Activated CD4-positive, alpha-beta T cell treated with anti-CD3 and anti-CD28 coated beads for 36 hours (primary cell): Measurements from ENCODE around the gene RANGRF. TPM values are rescaled to one million over a fixed set of nuclear protein-coding genes. Genes with fewer than 3 reads are reported as not detected.
A peak's percentile ranks its signal among the peaks of the same experiment; 100 is the strongest.
"Not testable (repeated sequence)": the region's sequence is repeated elsewhere in the genome, so short reads cannot be mapped to it uniquely, and the experiment has no call there.

ENCODE experiments used
- ATAC-seq: fragments of 200-7000 bp; cut with Tn5 transposase; one replicate; pipeline ENCODE4 v1.10.0; 2021; ENCODE audit warnings: mild to moderate bottlenecking, moderate library complexity
- CTCF ChIA-PET: fragments of 350-600 bp; sonication (Branson Sonifier 250); formaldehyde crosslinking; loops from one replicate; lab custom pipeline; 2021; ENCODE audit warnings: antibody characterized with exemption; lab: Charles Lee
- POLR2A ChIA-PET: fragments of 350-600 bp; sonication (Branson Sonifier 250); formaldehyde crosslinking; loops from one replicate; lab custom pipeline; 2021; ENCODE audit warnings: antibody characterized with exemption, inconsistent platforms; lab: Charles Lee
- DNase-seq: peaks from one replicate; pipeline ENCODE4 v3.0.0-alpha.2; 2020
- H3K27ac Mint-ChIP-seq: one replicate; pipeline ENCODE4 v1.8.0; 2021; ENCODE audit warnings: mixed read lengths
- H3K27me3 Mint-ChIP-seq: one replicate; pipeline ENCODE4 v1.8.0; 2021; ENCODE audit warnings: mixed read lengths
- H3K36me3 Mint-ChIP-seq: one replicate; pipeline ENCODE4 v1.8.0; 2021; ENCODE audit warnings: low read depth, mixed read lengths
- H3K4me1 Mint-ChIP-seq: one replicate; pipeline ENCODE4 v1.8.0; 2021; ENCODE audit warnings: mixed read lengths
- H3K4me3 Mint-ChIP-seq: one replicate; pipeline ENCODE4 v1.8.0; 2021; ENCODE audit warnings: mild to moderate bottlenecking, moderate library complexity, mixed read lengths
- H3K9me3 Mint-ChIP-seq: one replicate; pipeline ENCODE4 v1.8.0; 2021; ENCODE audit warnings: low read depth, mixed read lengths
- intact Hi-C, 2 experiments: fragments of 100-400 bp; cut with DNase I in 1 of 2; cut with micrococcal nuclease in 1 of 2; formaldehyde crosslinking; loops; one replicate each; pipeline versions ENCODE4 v1.14.2 to v1.15.1; 2022 to 2024; cut with DNase I, micrococcal nuclease
- total RNA-seq, 2 experiments: library from RNA; stranded (reverse); gene quantifications; one replicate each; pipeline ENCODE4 v1.2.3, GENCODE V29; 2021

Gene RANGRF, protein sequence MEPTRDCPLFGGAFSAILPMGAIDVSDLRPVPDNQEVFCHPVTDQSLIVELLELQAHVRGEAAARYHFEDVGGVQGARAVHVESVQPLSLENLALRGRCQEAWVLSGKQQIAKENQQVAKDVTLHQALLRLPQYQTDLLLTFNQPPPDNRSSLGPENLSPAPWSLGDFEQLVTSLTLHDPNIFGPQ
- 10 to 100 TPM; 37.9 to 40.1 TPM for total RNA-seq

- ATAC-seq = peak; percentile 94
- ChIA-PET POLR2A (interaction anchor here (0.6 to 1.0 kb wide), 9 partner anchors 39 to 460 kb away, joined by 3 to 7 read pairs (median 4); partner anchors contain the start of genes CTC1, MYH10 and PFAS), CTCF (interaction anchor here (0.6 to 1.4 kb wide), 4 partner anchors 12 to 217 kb away, joined by 3 to 10 read pairs (median 3); partner anchors contain the start of gene KRABD2)
- Mint-ChIP-seq H3K36me3 (peaks cover 10% of the 10 kb centered on the region), H3K27ac (peak within 1 kb of the TSS; percentile 93), H3K9me3 (no peaks in the 10 kb centered on the region), H3K4me3 (peak within 1 kb of the TSS; percentile 84), H3K27me3 (no peaks in the 10 kb centered on the region), H3K4me1 (peaks cover 20% of the 10 kb centered on the region)
- DNase-seq = peak; percentile 91
- intact Hi-C loops = loop anchor here (1.0 to 2.0 kb wide), 9 partner anchors 39 to 454 kb away; partner anchors contain the start of genes PFAS (in 2 of the 2), ALOXE3 (in 1 of the 2), KDM6B (in 1 of the 2) and KRABD2 (in 1 of the 2)
Observed at GRCh38 chr17:8288336-8289102, at the start of gene RANGRF. TSS of gene RANGRF (plus strand) at chr17:8288670. CDS start at chr17:8288789, 119 bp downstream.

- peaks cover 42% of the 10 kb centered on the region for H3K4me1 Mint-ChIP-seq
- peaks cover 47% of the 10 kb centered on the region for H3K36me3 Mint-ChIP-seq
- intact Hi-C loops = no loop called here
- no peaks in the 10 kb centered on the region for H3K9me3 Mint-ChIP-seq
- H3K4me3 Mint-ChIP-seq = no peak overlapping the region
- H3K27ac Mint-ChIP-seq = peak overlapping the region; percentile 75
- no peaks in the 10 kb centered on the region for H3K27me3 Mint-ChIP-seq
- DNase-seq = peak; percentile 57
- CTCF ChIA-PET = interaction anchor here (0.7 to 3.1 kb wide), 6 partner anchors 9 to 60 kb away, joined by 3 to 10 read pairs (median 5); no protein-coding TSS in a partner anchor
- POLR2A ChIA-PET = interaction anchor here (0.6 to 1.1 kb wide), 3 partner anchors 21 to 226 kb away, joined by 3 to 4 read pairs (median 3); no protein-coding TSS in a partner anchor
- ATAC-seq = no peak
Observed at GRCh38 chr17:8243827-8244226, 44.6 kb upstream of the RANGRF start.

- ChIA-PET CTCF (interaction anchor here (0.9 to 3.1 kb wide), 5 partner anchors 10 to 56 kb away, joined by 3 to 10 read pairs (median 6); no protein-coding TSS in a partner anchor), POLR2A (interaction anchor here (0.7 to 1.1 kb wide), 2 partner anchors 71 to 207 kb away, joined by 3 to 4 read pairs; no protein-coding TSS in a partner anchor)
- H3K4me3 Mint-ChIP-seq = no peak overlapping the region
- no peak for ATAC-seq
- DNase-seq = no peak
- H3K27me3 Mint-ChIP-seq = no peaks in the 10 kb centered on the region
- intact Hi-C loops = loop anchor here in 1 of 2 experiments (5.0 kb wide), 1 partner anchor 138 kb away; the partner anchor contains the start of gene RPL26
- peaks cover 46% of the 10 kb centered on the region for H3K36me3 Mint-ChIP-seq
- peaks cover 40% of the 10 kb centered on the region for H3K4me1 Mint-ChIP-seq
- H3K27ac Mint-ChIP-seq = no peak overlapping the region
- no peaks in the 10 kb centered on the region for H3K9me3 Mint-ChIP-seq
Observed at GRCh38 chr17:8244768-8245167, 43.7 kb upstream of the RANGRF start.

- H3K4me3 Mint-ChIP-seq = peak within 1 kb of the TSS; percentile 94
- POLR2A ChIA-PET = interaction anchor here (0.6 to 4.0 kb wide), 15 partner anchors 24 to 353 kb away, joined by 3 to 40 read pairs (median 5); partner anchors contain the start of genes ALOXE3, BORCS6, RANGRF and SLC25A35
- ATAC-seq = peak; percentile 57
- H3K27me3 Mint-ChIP-seq = no peaks in the 10 kb centered on the region
- no peaks in the 10 kb centered on the region for H3K9me3 Mint-ChIP-seq
- peak; percentile 98 for DNase-seq
- peaks cover 37% of the 10 kb centered on the region for H3K36me3 Mint-ChIP-seq
- peaks cover 36% of the 10 kb centered on the region for H3K4me1 Mint-ChIP-seq
- CTCF ChIA-PET = interaction anchor here (0.5 to 2.2 kb wide), 13 partner anchors 11 to 506 kb away, joined by 3 to 14 read pairs (median 4); no protein-coding TSS in a partner anchor
- intact Hi-C loops = loop anchor here (1.0 to 5.0 kb wide), 18 partner anchors 27 to 1010 kb away; partner anchors contain the start of genes RANGRF (in 2 of the 2), RPL26 (in 2 of the 2), ALOXE3 (in 1 of the 2) and CNTROB (in 1 of the 2)
- peak within 1 kb of the TSS; percentile 98 for H3K27ac Mint-ChIP-seq
Observed at GRCh38 chr17:8248751-8249607, 39.5 kb upstream of the RANGRF start, which contains the start of gene PFAS. TSS of gene PFAS (plus strand) at chr17:8249289. CDS start at chr17:8253938, 4,649 bp downstream.

GRCh38 chr17:8249621-8250500 is 38.6 kb upstream of the RANGRF start:
- Mint-ChIP-seq H3K36me3 (peaks cover 38% of the 10 kb centered on the region), H3K27me3 (no peaks in the 10 kb centered on the region), H3K4me3 (peak overlapping the region; percentile 94), H3K27ac (peak overlapping the region; percentile 98), H3K9me3 (no peaks in the 10 kb centered on the region), H3K4me1 (peaks cover 28% of the 10 kb centered on the region)
- CTCF ChIA-PET = interaction anchor here (0.5 to 1.7 kb wide), 10 partner anchors 10 to 507 kb away, joined by 3 to 9 read pairs (median 4); no protein-coding TSS in a partner anchor
- intact Hi-C loops = loop anchor here (1.0 to 5.0 kb wide), 13 partner anchors 38 to 1011 kb away; partner anchors contain the start of genes RANGRF (in 2 of the 2), ALOXE3 (in 1 of the 2), CNTROB (in 1 of the 2) and KRABD2 (in 1 of the 2)
- DNase-seq (no peak), ATAC-seq (no peak)
- POLR2A ChIA-PET = interaction anchor here (0.6 to 4.0 kb wide), 10 partner anchors 28 to 238 kb away, joined by 3 to 22 read pairs (median 4); partner anchors contain the start of genes ALOXE3, BORCS6, RANGRF and SLC25A35

- peaks cover 12% of the 10 kb centered on the region for H3K4me1 Mint-ChIP-seq
- H3K27me3 Mint-ChIP-seq, ATAC-seq, DNase-seq, H3K4me3 Mint-ChIP-seq, intact Hi-C loops, H3K27ac Mint-ChIP-seq, H3K9me3 Mint-ChIP-seq: not testable (repeated sequence)
- CTCF ChIA-PET = interaction anchor here (0.6 to 1.3 kb wide), 3 partner anchors 50 to 148 kb away, joined by 3 to 4 read pairs (median 4); partner anchors contain the start of gene KRABD2
- peaks cover 42% of the 10 kb centered on the region for H3K36me3 Mint-ChIP-seq
- POLR2A ChIA-PET = interaction anchor here (0.6 to 0.7 kb wide), 4 partner anchors 27 to 297 kb away, joined by 3 to 4 read pairs (median 4); no protein-coding TSS in a partner anchor
Observed at GRCh38 chr17:8251411-8251810, 37.1 kb upstream of the RANGRF start.

DNA sequence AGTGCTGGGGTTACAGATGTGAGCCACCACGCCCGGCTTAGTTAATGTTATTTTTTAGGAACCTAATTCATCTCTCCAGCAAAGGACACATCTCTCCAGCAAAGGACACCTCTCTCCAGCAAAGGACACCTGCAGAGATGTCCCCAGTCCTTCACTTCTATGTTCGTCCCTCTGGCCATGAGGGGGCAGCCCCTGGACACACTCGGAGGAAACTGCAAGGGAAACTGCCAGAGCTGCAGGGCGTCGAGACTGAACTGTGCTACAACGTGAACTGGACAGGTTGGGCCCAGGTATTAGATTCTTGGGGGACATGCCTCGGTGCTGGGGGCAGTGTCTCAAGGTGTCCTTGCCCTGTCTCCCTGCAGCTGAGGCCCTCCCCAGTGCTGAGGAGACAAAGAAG is 34.7 kb upstream of the RANGRF start:
- Mint-ChIP-seq H3K4me3 (no peak overlapping the region), H3K9me3 (no peaks in the 10 kb centered on the region), H3K27me3 (no peaks in the 10 kb centered on the region), H3K4me1 (peaks cover 10% of the 10 kb centered on the region), H3K27ac (no peak overlapping the region), H3K36me3 (peaks cover 49% of the 10 kb centered on the region)
- DNase-seq (no peak), ATAC-seq (no peak)
- intact Hi-C loops = no loop called here
- ChIA-PET CTCF (no interaction called here), POLR2A (no interaction called here)

GRCh38 chr17:8254881-8255280 is 33.6 kb upstream of the RANGRF start:
- CTCF ChIA-PET = interaction anchor here (0.5 kb wide), 1 partner anchor 171 kb away, joined by 3 read pairs; no protein-coding TSS in a partner anchor
- DNase-seq (no peak), ATAC-seq (no peak)
- POLR2A ChIA-PET = interaction anchor here (0.6 kb wide), 1 partner anchor 41 kb away, joined by 3 read pairs; no protein-coding TSS in a partner anchor
- Mint-ChIP-seq H3K4me3 (no peak overlapping the region), H3K4me1 (peaks cover 9% of the 10 kb centered on the region), H3K36me3 (peaks cover 43% of the 10 kb centered on the region), H3K9me3 (no peaks in the 10 kb centered on the region), H3K27me3 (no peaks in the 10 kb centered on the region), H3K27ac (no peak overlapping the region)
- intact Hi-C loops = no loop called here

GRCh38 chr17:8255499-8255898 is 33.0 kb upstream of the RANGRF start:
- POLR2A ChIA-PET = interaction anchor here (0.6 kb wide), 1 partner anchor 65 kb away, joined by 3 read pairs; no protein-coding TSS in a partner anchor
- no peaks in the 10 kb centered on the region for H3K9me3 Mint-ChIP-seq
- H3K36me3 Mint-ChIP-seq = peaks cover 42% of the 10 kb centered on the region

More at GRCh38 chr17:8255499-8255898, 33.0 kb upstream of the RANGRF start:
- CTCF ChIA-PET = interaction anchor here (0.5 kb wide), 1 partner anchor 171 kb away, joined by 3 read pairs; no protein-coding TSS in a partner anchor
- intact Hi-C loops = no loop called here
- DNase-seq (no peak), ATAC-seq (no peak)
- Mint-ChIP-seq H3K4me1 (peaks cover 3% of the 10 kb centered on the region), H3K27me3 (no peaks in the 10 kb centered on the region), H3K27ac (no peak overlapping the region), H3K4me3 (no peak overlapping the region)
